Parathyroid adenoma (tissue), 2 donors: ENCODE measurements around the gene PLCL2.

Source experiments
- H2AFZ ChIP-seq: fragments of 300-600 bp; sonication (generic); one replicate; pipeline ENCODE4 v1.7.0; 2017; ENCODE audit warnings: antibody characterized with exemption, mild to moderate bottlenecking
- H3K27ac ChIP-seq: fragments of 300-600 bp; sonication (generic); one replicate; pipeline ENCODE4 v1.7.0; 2017
- H3K27me3 ChIP-seq: fragments of 300-600 bp; sonication (generic); one replicate; pipeline ENCODE4 v1.7.0; 2017; ENCODE audit warnings: low read length; ENCODE audit not compliant: control insufficient read depth, insufficient read depth
- H3K36me3 ChIP-seq: fragments of 300-600 bp; sonication (generic); one replicate; pipeline ENCODE4 v1.7.0; 2017; ENCODE audit warnings: low read length; ENCODE audit not compliant: control insufficient read depth, insufficient read depth
- H3K4me1 ChIP-seq: fragments of 300-600 bp; sonication (generic); one replicate; pipeline ENCODE4 v1.7.0; 2017; ENCODE audit warnings: control low read depth
- H3K4me2 ChIP-seq: fragments of 300-600 bp; sonication (generic); one replicate; pipeline ENCODE4 v1.7.0; 2017; ENCODE audit warnings: low read length
- H3K4me3 ChIP-seq: fragments of 300-600 bp; sonication (generic); one replicate; pipeline ENCODE4 v1.7.0; 2017; ENCODE audit warnings: low read depth, low read length
- H3K79me2 ChIP-seq: fragments of 300-600 bp; sonication (generic); one replicate; pipeline ENCODE4 v1.7.0; 2017; ENCODE audit warnings: control low read depth
- H3K9ac ChIP-seq: fragments of 300-600 bp; sonication (generic); one replicate; pipeline ENCODE4 v1.7.0; 2017; ENCODE audit warnings: mild to moderate bottlenecking
- H3K9me3 ChIP-seq: fragments of 300-600 bp; sonication (generic); one replicate; pipeline ENCODE4 v1.7.0; 2017; ENCODE audit warnings: low read length; ENCODE audit not compliant: control insufficient read depth
- CTCF ChIP-seq: fragments of 300-600 bp; sonication (generic); IDR thresholded peaks from one replicate; pipeline ENCODE4 v1.7.0; 2017; ENCODE audit warnings: antibody characterized with exemption, mild to moderate bottlenecking
- donor health status: primary hyperparathyroidism.

PLCL2 gene

GRCh38 chr3:16848007-16848406 is 36.7 kb upstream of the PLCL2 start:
- H3K36me3 ChIP-seq, result no peaks in the 10 kb centered on the region
- no peaks in the 10 kb centered on the region for H3K27me3 ChIP-seq
- H2AFZ ChIP-seq, result no peak overlapping the region
- no peaks in the 10 kb centered on the region for H3K79me2 ChIP-seq
- no peak overlapping the region for H3K9ac ChIP-seq
- no peak for TF ChIP-seq CTCF
- no peaks in the 10 kb centered on the region for H3K9me3 ChIP-seq
- no peak overlapping the region for H3K27ac ChIP-seq
- H3K4me2 ChIP-seq, result no peak overlapping the region
- no peaks in the 10 kb centered on the region for H3K4me1 ChIP-seq
- H3K4me3 ChIP-seq, result no peak overlapping the region

DNA sequence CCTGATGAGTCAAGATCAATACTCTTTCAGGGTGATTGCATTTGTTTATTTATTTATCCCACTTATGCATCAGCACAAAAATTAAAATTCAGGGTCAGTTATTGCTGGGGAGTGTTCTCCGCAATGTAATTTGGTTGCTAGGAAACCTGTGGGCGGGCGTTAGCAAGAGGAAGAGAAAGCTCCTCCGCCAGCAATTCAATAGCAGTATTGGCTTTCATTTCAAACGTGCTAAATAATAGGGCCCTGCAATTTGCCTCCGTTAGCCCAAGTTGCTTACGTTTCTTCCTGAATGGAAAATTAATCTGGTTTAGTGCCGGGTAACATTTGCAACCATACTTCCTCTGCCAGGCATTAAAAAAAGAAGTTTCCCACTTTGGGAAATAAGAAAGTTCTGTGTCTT is 35.5 kb upstream of the PLCL2 start:
- H3K4me2 ChIP-seq, result no peak overlapping the region
- no peak overlapping the region for H3K9ac ChIP-seq
- H3K36me3 ChIP-seq, result no peaks in the 10 kb centered on the region
- no peak overlapping the region for H2AFZ ChIP-seq
- no peaks in the 10 kb centered on the region for H3K79me2 ChIP-seq
- H3K4me3 ChIP-seq, result no peak overlapping the region
- H3K4me1 ChIP-seq, result no peaks in the 10 kb centered on the region
- no peaks in the 10 kb centered on the region for H3K27me3 ChIP-seq
- no peaks in the 10 kb centered on the region for H3K9me3 ChIP-seq
- no peak for TF ChIP-seq CTCF
- no peak overlapping the region for H3K27ac ChIP-seq

- Histone ChIP-seq H3K9me3 (no peaks in the 10 kb centered on the region), H2AFZ (no peak overlapping the region), H3K4me1 (no peaks in the 10 kb centered on the region), H3K27me3 (no peaks in the 10 kb centered on the region), H3K4me2 (no peak overlapping the region), H3K27ac (no peak overlapping the region), H3K79me2 (no peaks in the 10 kb centered on the region), H3K36me3 (no peaks in the 10 kb centered on the region), H3K4me3 (no peak overlapping the region), H3K9ac (no peak overlapping the region)
- no peak for TF ChIP-seq CTCF
Observed at GRCh38 chr3:16849795-16850194, 35.0 kb upstream of the PLCL2 start.

- no peaks in the 10 kb centered on the region for H3K27me3 ChIP-seq
- no peak overlapping the region for H2AFZ ChIP-seq
- no peak overlapping the region for H3K27ac ChIP-seq
- no peak for TF ChIP-seq CTCF
- H3K4me1 ChIP-seq, result no peaks in the 10 kb centered on the region
- H3K36me3 ChIP-seq, result no peaks in the 10 kb centered on the region
- H3K79me2 ChIP-seq, result no peaks in the 10 kb centered on the region
- H3K4me2 ChIP-seq, result no peak overlapping the region
- no peak overlapping the region for H3K4me3 ChIP-seq
- H3K9me3 ChIP-seq, result no peaks in the 10 kb centered on the region
- H3K9ac ChIP-seq, result no peak overlapping the region
Observed at GRCh38 chr3:16855497-16855896, 29.3 kb upstream of the PLCL2 start.

GRCh38 chr3:16860234-16860633 is 24.5 kb upstream of the PLCL2 start:
- Histone ChIP-seq H3K4me2 (no peak overlapping the region), H3K4me1 (no peaks in the 10 kb centered on the region), H3K79me2 (no peaks in the 10 kb centered on the region), H3K27me3 (no peaks in the 10 kb centered on the region), H3K9me3 (no peaks in the 10 kb centered on the region), H3K36me3 (no peaks in the 10 kb centered on the region), H3K4me3 (no peak overlapping the region), H3K9ac (no peak overlapping the region), H3K27ac (no peak overlapping the region), H2AFZ (no peak overlapping the region)
- TF ChIP-seq CTCF, result no peak
